ENCODE measurements around the gene ADPRM. TPM values are rescaled to one million over a fixed set of nuclear protein-coding genes. Genes with fewer than 3 reads are reported as not detected.

Gene ADPRM
- polyA plus RNA-seq, 1 of the 3 experiments (the other 2 are of a cell fraction): 7.6 TPM

- TF ChIP-seq CTCF (IDR thresholded peaks at IDR 0.05) (no peak), RAD21 (IDR thresholded peaks at IDR 0.05; ENCODE audit: low read length) (no peak), CHD2 (IDR thresholded peaks at IDR 0.05; ENCODE audit: low read length, partially characterized antibody) (no peak)
These were observed 18.8 kb downstream of the ADPRM start (continued) for GRCh38 chr17:10716218-10716617.

DNA sequence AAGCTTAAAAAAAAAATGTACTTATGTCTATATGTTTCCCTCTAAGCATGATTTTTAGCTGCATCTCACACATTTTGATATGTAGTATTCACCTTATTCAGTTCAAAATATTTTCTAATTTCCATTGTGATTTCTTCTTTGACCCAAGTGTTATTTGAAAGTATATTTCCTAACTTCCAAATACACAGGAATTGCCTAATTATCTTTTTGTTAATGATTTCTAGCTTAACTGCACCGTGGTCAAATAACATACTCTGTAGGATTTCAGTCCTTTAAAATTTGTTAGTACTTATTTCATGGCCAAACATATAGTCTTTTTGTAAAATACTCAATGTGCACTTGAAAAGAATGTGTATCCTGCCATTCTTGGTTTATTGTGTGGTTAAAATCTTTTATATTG is 21.2 kb downstream of the ADPRM start:
- Histone ChIP-seq H3K4me2 (no peak overlapping the region), H2AFZ (ENCODE audit: low read depth) (no peak overlapping the region), H3F3A (replicated peaks; ENCODE audit: insufficient read depth) (no peaks in the 10 kb centered on the region), H3K4me3 (ENCODE audit: low read depth in 2 of 2, low read length in 1 of 2) (no peak overlapping the region), H3K9me2 (no peaks in the 10 kb centered on the region), H3K4me1 (ENCODE audit: control insufficient read depth in 1 of 2, insufficient read depth in 2 of 2, low read depth in 1 of 2, low read length in 1 of 2) (no peaks in the 10 kb centered on the region), H3K27ac (ENCODE audit: low read depth in 2 of 2, low read length in 1 of 2) (no peak overlapping the region), H3K79me2 (ENCODE audit: insufficient read depth) (no peaks in the 10 kb centered on the region), H3K9me3 (no peaks in the 10 kb centered on the region), H3K36me3 (replicated peaks in 1 of 2; ENCODE audit: control insufficient read depth in 1 of 2, insufficient read depth in 2 of 2, low read length in 1 of 2) (no peaks in the 10 kb centered on the region), H3K9ac (no peak overlapping the region), H4K20me1 (ENCODE audit: insufficient read depth) (no peaks in the 10 kb centered on the region), H3K27me3 (ENCODE audit: insufficient read depth) (no peaks in the 10 kb centered on the region)
- ChIA-PET CTCF (interaction anchor here (0.7 to 1.2 kb wide), 3 partner anchors 13 to 19 kb away, joined by 4 to 5 read pairs (median 4); no protein-coding TSS in a partner anchor), POLR2A (no interaction called here)
- DNase-seq: no peak
- WGBS (ENCODE audit: low lambda C conversion rate): 3% methylated on average over 1 of the region's 1 CpG
- TF ChIP-seq MXI1 (IDR thresholded peaks at IDR 0.05; ENCODE audit: low read depth, low read length) (no peak), ELF1 (IDR thresholded peaks at IDR 0.05) (no peak), FOSL2 (IDR thresholded peaks at IDR 0.05; ENCODE audit: borderline replicate concordance, low read depth) (no peak), MAX (IDR thresholded peaks at IDR 0.05; ENCODE audit: low read depth) (no peak), CHD2 (IDR thresholded peaks at IDR 0.05; ENCODE audit: low read length, partially characterized antibody) (no peak), POLR2AphosphoS5 (IDR thresholded peaks at IDR 0.05; ENCODE audit: low read depth, low read length) (no peak), JUND (IDR thresholded peaks at IDR 0.05) (no peak), EP300 (IDR thresholded peaks at IDR 0.05; ENCODE audit: borderline replicate concordance in 1 of 2, low read depth in 1 of 2, low read length in 1 of 2) (no peak), CTCF (IDR thresholded peaks at IDR 0.05) (no peak), FOXM1 (IDR thresholded peaks at IDR 0.05; ENCODE audit: low read depth) (no peak), TCF12 (IDR thresholded peaks at IDR 0.05) (no peak), RAD21 (IDR thresholded peaks at IDR 0.05; ENCODE audit: low read length) (no peak), NFIC (IDR thresholded peaks at IDR 0.05; ENCODE audit: borderline replicate concordance) (no peak)
- TF ChIP-seq, protein P1, sequence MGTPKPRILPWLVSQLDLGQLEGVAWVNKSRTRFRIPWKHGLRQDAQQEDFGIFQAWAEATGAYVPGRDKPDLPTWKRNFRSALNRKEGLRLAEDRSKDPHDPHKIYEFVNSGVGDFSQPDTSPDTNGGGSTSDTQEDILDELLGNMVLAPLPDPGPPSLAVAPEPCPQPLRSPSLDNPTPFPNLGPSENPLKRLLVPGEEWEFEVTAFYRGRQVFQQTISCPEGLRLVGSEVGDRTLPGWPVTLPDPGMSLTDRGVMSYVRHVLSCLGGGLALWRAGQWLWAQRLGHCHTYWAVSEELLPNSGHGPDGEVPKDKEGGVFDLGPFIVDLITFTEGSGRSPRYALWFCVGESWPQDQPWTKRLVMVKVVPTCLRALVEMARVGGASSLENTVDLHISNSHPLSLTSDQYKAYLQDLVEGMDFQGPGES (IDR thresholded peaks at IDR 0.05; ENCODE audit: low read depth, low read length): no peak
- TF ChIP-seq, protein P2, sequence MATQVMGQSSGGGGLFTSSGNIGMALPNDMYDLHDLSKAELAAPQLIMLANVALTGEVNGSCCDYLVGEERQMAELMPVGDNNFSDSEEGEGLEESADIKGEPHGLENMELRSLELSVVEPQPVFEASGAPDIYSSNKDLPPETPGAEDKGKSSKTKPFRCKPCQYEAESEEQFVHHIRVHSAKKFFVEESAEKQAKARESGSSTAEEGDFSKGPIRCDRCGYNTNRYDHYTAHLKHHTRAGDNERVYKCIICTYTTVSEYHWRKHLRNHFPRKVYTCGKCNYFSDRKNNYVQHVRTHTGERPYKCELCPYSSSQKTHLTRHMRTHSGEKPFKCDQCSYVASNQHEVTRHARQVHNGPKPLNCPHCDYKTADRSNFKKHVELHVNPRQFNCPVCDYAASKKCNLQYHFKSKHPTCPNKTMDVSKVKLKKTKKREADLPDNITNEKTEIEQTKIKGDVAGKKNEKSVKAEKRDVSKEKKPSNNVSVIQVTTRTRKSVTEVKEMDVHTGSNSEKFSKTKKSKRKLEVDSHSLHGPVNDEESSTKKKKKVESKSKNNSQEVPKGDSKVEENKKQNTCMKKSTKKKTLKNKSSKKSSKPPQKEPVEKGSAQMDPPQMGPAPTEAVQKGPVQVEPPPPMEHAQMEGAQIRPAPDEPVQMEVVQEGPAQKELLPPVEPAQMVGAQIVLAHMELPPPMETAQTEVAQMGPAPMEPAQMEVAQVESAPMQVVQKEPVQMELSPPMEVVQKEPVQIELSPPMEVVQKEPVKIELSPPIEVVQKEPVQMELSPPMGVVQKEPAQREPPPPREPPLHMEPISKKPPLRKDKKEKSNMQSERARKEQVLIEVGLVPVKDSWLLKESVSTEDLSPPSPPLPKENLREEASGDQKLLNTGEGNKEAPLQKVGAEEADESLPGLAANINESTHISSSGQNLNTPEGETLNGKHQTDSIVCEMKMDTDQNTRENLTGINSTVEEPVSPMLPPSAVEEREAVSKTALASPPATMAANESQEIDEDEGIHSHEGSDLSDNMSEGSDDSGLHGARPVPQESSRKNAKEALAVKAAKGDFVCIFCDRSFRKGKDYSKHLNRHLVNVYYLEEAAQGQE (IDR thresholded peaks at IDR 0.05; ENCODE audit: low read depth, low read length): no peak
